Activated CD4-positive, alpha-beta T cell treated with anti-CD3 and anti-CD28 coated beads, Interleukin-2, amount 10 ng/mL, durations not matched to agents 7 days and 5 days (primary cell): ENCODE measurements around the gene LINS1. TPM values are rescaled to one million over a fixed set of nuclear protein-coding genes. Genes with fewer than 3 reads are reported as not detected.

Experiments used
- CTCF ChIA-PET: fragments of 350-600 bp; sonication (Branson Sonifier 250); formaldehyde crosslinking; loops from one replicate; lab custom pipeline; 2021; ENCODE audit warnings: antibody characterized with exemption; lab: Charles Lee
- POLR2A ChIA-PET: fragments of 350-600 bp; sonication (Branson Sonifier 250); formaldehyde crosslinking; loops from one replicate; lab custom pipeline; 2021; ENCODE audit warnings: antibody characterized with exemption; lab: Charles Lee
- DNase-seq: peaks from one replicate; pipeline ENCODE4 v3.0.0-alpha.2; 2020
- H3K27ac Mint-ChIP-seq: one replicate; pipeline ENCODE4 v1.8.0; 2021; ENCODE audit warnings: mild to moderate bottlenecking, moderate library complexity, mixed read lengths
- H3K27me3 Mint-ChIP-seq: one replicate; pipeline ENCODE4 v1.8.0; 2021; ENCODE audit warnings: mixed read lengths
- H3K36me3 Mint-ChIP-seq: one replicate; pipeline ENCODE4 v1.8.0; 2021; ENCODE audit warnings: low read depth, mixed read lengths
- H3K4me1 Mint-ChIP-seq: one replicate; pipeline ENCODE4 v1.8.0; 2021; ENCODE audit warnings: mixed read lengths
- H3K4me3 Mint-ChIP-seq: one replicate; pipeline ENCODE4 v1.8.0; 2021; ENCODE audit warnings: mild to moderate bottlenecking, moderate library complexity, mixed read lengths
- H3K9me3 Mint-ChIP-seq: one replicate; pipeline ENCODE4 v1.8.0; 2021; ENCODE audit warnings: mixed read lengths
- total RNA-seq, 2 experiments: library from RNA; stranded (reverse); gene quantifications; one replicate each; pipeline ENCODE4 v1.2.3, GENCODE V29; 2021

Gene LINS1
- 10 to 100 TPM; 74.2 to 79.2 TPM for total RNA-seq

GRCh38 chr15:100602064-100602822 lies at the start of gene LINS1, which contains the start of gene ASB7:
Gene LINS1, minus strand, starts transcription at chr15:100602184. Its CDS starts 21,342 bp downstream, at chr15:100580842.
Gene ASB7, plus strand, starts transcription at chr15:100602589. Its CDS starts 9,628 bp downstream, at chr15:100612217.
- POLR2A ChIA-PET = interaction anchor here (0.6 to 0.7 kb wide), 3 partner anchors 34 to 433 kb away, joined by 3 to 4 read pairs (median 3); no protein-coding TSS in a partner anchor
- peaks cover 60% of the 10 kb centered on the region for H3K4me1 Mint-ChIP-seq
- DNase-seq = peak; percentile 100
- peak within 1 kb of the TSS; percentile 95 for H3K27ac Mint-ChIP-seq
- peaks cover 50% of the 10 kb centered on the region for H3K36me3 Mint-ChIP-seq
- CTCF ChIA-PET = interaction anchor here (0.6 to 4.4 kb wide), 5 partner anchors 10 to 674 kb away, joined by 3 to 17 read pairs (median 4); no protein-coding TSS in a partner anchor
- H3K9me3 Mint-ChIP-seq = no peaks in the 10 kb centered on the region
- no peak within 1 kb of the TSS for H3K4me3 Mint-ChIP-seq
- H3K27me3 Mint-ChIP-seq = no peaks in the 10 kb centered on the region

- Mint-ChIP-seq H3K27me3 (no peaks in the 10 kb centered on the region), H3K27ac (no peak overlapping the region), H3K9me3 (no peaks in the 10 kb centered on the region), H3K4me1 (no peaks in the 10 kb centered on the region), H3K4me3 (no peak overlapping the region), H3K36me3 (peaks cover 4% of the 10 kb centered on the region)
- ChIA-PET POLR2A (no interaction called here), CTCF (interaction anchor here (0.7 to 1.1 kb wide), 2 partner anchors 219 to 301 kb away, joined by 3 read pairs; no protein-coding TSS in a partner anchor)
- no peak for DNase-seq
These were observed 49.3 kb upstream of the LINS1 start for GRCh38 chr15:100651253-100651652.

GRCh38 chr15:100650685-100651084 lies 48.7 kb upstream of the LINS1 start:
- Mint-ChIP-seq H3K4me3 (no peak overlapping the region), H3K27me3 (no peaks in the 10 kb centered on the region), H3K36me3 (peaks cover 4% of the 10 kb centered on the region), H3K4me1 (no peaks in the 10 kb centered on the region), H3K27ac (no peak overlapping the region), H3K9me3 (no peaks in the 10 kb centered on the region)
- POLR2A ChIA-PET = no interaction called here
- CTCF ChIA-PET = interaction anchor here (0.7 to 1.1 kb wide), 2 partner anchors 219 to 300 kb away, joined by 3 read pairs; no protein-coding TSS in a partner anchor
- no peak for DNase-seq

GRCh38 chr15:100648951-100649350 lies 47.0 kb upstream of the LINS1 start:
- no peak for DNase-seq
- Mint-ChIP-seq H3K4me1 (no peaks in the 10 kb centered on the region), H3K9me3 (no peaks in the 10 kb centered on the region), H3K27ac (no peak overlapping the region), H3K4me3 (no peak overlapping the region), H3K36me3 (peaks cover 4% of the 10 kb centered on the region), H3K27me3 (no peaks in the 10 kb centered on the region)
- CTCF ChIA-PET = no interaction called here
- POLR2A ChIA-PET = no interaction called here

- POLR2A ChIA-PET = no interaction called here
- no peak overlapping the region for H3K27ac Mint-ChIP-seq
- CTCF ChIA-PET = no interaction called here
- no peak overlapping the region for H3K4me3 Mint-ChIP-seq
- H3K36me3 Mint-ChIP-seq = no peaks in the 10 kb centered on the region
- no peaks in the 10 kb centered on the region for H3K27me3 Mint-ChIP-seq
- peaks cover 5% of the 10 kb centered on the region for H3K4me1 Mint-ChIP-seq
- H3K9me3 Mint-ChIP-seq = no peaks in the 10 kb centered on the region
- no peak for DNase-seq
These were observed 43.7 kb upstream of the LINS1 start for GRCh38 chr15:100645671-100646070.

GRCh38 chr15:100642950-100643338 lies 41.0 kb upstream of the LINS1 start:
- Mint-ChIP-seq H3K4me3 (no peak overlapping the region), H3K27me3 (no peaks in the 10 kb centered on the region), H3K27ac (no peak overlapping the region), H3K4me1 (peaks cover 5% of the 10 kb centered on the region), H3K36me3 (peaks cover 5% of the 10 kb centered on the region), H3K9me3 (no peaks in the 10 kb centered on the region)
- DNase-seq = no peak
- CTCF ChIA-PET = no interaction called here
- POLR2A ChIA-PET = no interaction called here

GRCh38 chr15:100642213-100642949 lies 40.4 kb upstream of the LINS1 start:
- H3K4me3 Mint-ChIP-seq = no peak overlapping the region
- no peaks in the 10 kb centered on the region for H3K27me3 Mint-ChIP-seq
- H3K27ac Mint-ChIP-seq = no peak overlapping the region
- CTCF ChIA-PET = no interaction called here
- peaks cover 5% of the 10 kb centered on the region for H3K36me3 Mint-ChIP-seq
- POLR2A ChIA-PET = no interaction called here
- no peak for DNase-seq
- no peaks in the 10 kb centered on the region for H3K9me3 Mint-ChIP-seq
- H3K4me1 Mint-ChIP-seq = peaks cover 5% of the 10 kb centered on the region

GRCh38 chr15:100638177-100638730 lies 36.3 kb upstream of the LINS1 start:
- H3K36me3 Mint-ChIP-seq = peaks cover 12% of the 10 kb centered on the region
- no peak overlapping the region for H3K27ac Mint-ChIP-seq
- H3K9me3 Mint-ChIP-seq = no peaks in the 10 kb centered on the region
- H3K4me3 Mint-ChIP-seq = no peak overlapping the region
- peaks cover 11% of the 10 kb centered on the region for H3K4me1 Mint-ChIP-seq
- no peaks in the 10 kb centered on the region for H3K27me3 Mint-ChIP-seq
- POLR2A ChIA-PET = no interaction called here
- CTCF ChIA-PET = no interaction called here
- DNase-seq = no peak

GRCh38 chr15:100635406-100636071 lies 33.6 kb upstream of the LINS1 start:
- Mint-ChIP-seq H3K27ac (no peak overlapping the region), H3K4me1 (peaks cover 9% of the 10 kb centered on the region), H3K4me3 (no peak overlapping the region), H3K36me3 (peaks cover 25% of the 10 kb centered on the region), H3K9me3 (no peaks in the 10 kb centered on the region), H3K27me3 (no peaks in the 10 kb centered on the region)
- DNase-seq = no peak
- POLR2A ChIA-PET = no interaction called here
- CTCF ChIA-PET = no interaction called here

GRCh38 chr15:100633763-100634075 lies 31.7 kb upstream of the LINS1 start:
- POLR2A ChIA-PET = no interaction called here
- no peaks in the 10 kb centered on the region for H3K9me3 Mint-ChIP-seq
- peaks cover 40% of the 10 kb centered on the region for H3K36me3 Mint-ChIP-seq
- H3K4me1 Mint-ChIP-seq = peaks cover 9% of the 10 kb centered on the region
- CTCF ChIA-PET = no interaction called here
- H3K27ac Mint-ChIP-seq = no peak overlapping the region
- H3K4me3 Mint-ChIP-seq = no peak overlapping the region
- DNase-seq = no peak
- H3K27me3 Mint-ChIP-seq = no peaks in the 10 kb centered on the region

GRCh38 chr15:100631831-100632230 lies 29.8 kb upstream of the LINS1 start:
- CTCF ChIA-PET = interaction anchor here (0.7 kb wide), 1 partner anchor 376 kb away, joined by 3 read pairs; no protein-coding TSS in a partner anchor
- H3K36me3 Mint-ChIP-seq = peaks cover 35% of the 10 kb centered on the region
- H3K4me3 Mint-ChIP-seq = no peak overlapping the region
- no peak for DNase-seq
- H3K4me1 Mint-ChIP-seq = peaks cover 14% of the 10 kb centered on the region
- POLR2A ChIA-PET = no interaction called here
- no peaks in the 10 kb centered on the region for H3K9me3 Mint-ChIP-seq
- H3K27ac Mint-ChIP-seq = no peak overlapping the region
- H3K27me3 Mint-ChIP-seq = no peaks in the 10 kb centered on the region

- Mint-ChIP-seq H3K4me3 (no peak overlapping the region), H3K4me1 (peaks cover 12% of the 10 kb centered on the region), H3K36me3 (peaks cover 29% of the 10 kb centered on the region), H3K9me3 (no peaks in the 10 kb centered on the region), H3K27ac (no peak overlapping the region), H3K27me3 (no peaks in the 10 kb centered on the region)
- no peak for DNase-seq
- ChIA-PET POLR2A (no interaction called here), CTCF (no interaction called here)
These were observed 26.8 kb upstream of the LINS1 start for GRCh38 chr15:100628746-100629145.
